Germinal center (tissue), 1 donor: ENCODE data around the gene WARS2.

Source experiments
- DNase-seq: peaks from one replicate; pipeline ENCODE4 v3.0.0; 2012; ENCODE audit warnings: mixed read lengths, low spot score

The WARS2 gene

GRCh38 chr1:119083479-119083878 is 57.0 kb downstream of the WARS2 start:
- no peak for DNase-seq

GRCh38 chr1:119081700-119082099 is 58.8 kb downstream of the WARS2 start:
- no peak for DNase-seq

- no peak for DNase-seq
Measured at GRCh38 chr1:119081267-119081666, 59.2 kb downstream of the WARS2 start.

- DNase-seq = no peak
Measured at GRCh38 chr1:119080586-119080985, 59.9 kb downstream of the WARS2 start.

GRCh38 chr1:119079881-119080280 is 60.6 kb downstream of the WARS2 start:
- no peak for DNase-seq

GRCh38 chr1:119075614-119076013 is 64.8 kb downstream of the WARS2 start:
- DNase-seq = no peak

GRCh38 chr1:119071321-119071720 is 69.1 kb downstream of the WARS2 start:
- no peak for DNase-seq

- no peak for DNase-seq
Measured at GRCh38 chr1:119069682-119070081, 70.8 kb downstream of the WARS2 start.

- no peak for DNase-seq
Measured at GRCh38 chr1:119068427-119068826, 72.0 kb downstream of the WARS2 start.

- no peak for DNase-seq
Measured at GRCh38 chr1:119061700-119062099, 78.8 kb downstream of the WARS2 start.

- no peak for DNase-seq
Measured at GRCh38 chr1:119055568-119055967, 84.9 kb downstream of the WARS2 start.

- DNase-seq = no peak
Measured at GRCh38 chr1:119053917-119054316, 86.5 kb downstream of the WARS2 start.

- DNase-seq = no peak
Measured at GRCh38 chr1:119052267-119052666, 88.2 kb downstream of the WARS2 start.

GRCh38 chr1:119048624-119049404 is 91.6 kb downstream of the WARS2 start:
- DNase-seq = no peak

GRCh38 chr1:119046785-119047438 is 93.5 kb downstream of the WARS2 start:
- no peak for DNase-seq

- no peak for DNase-seq
Measured at GRCh38 chr1:119046429-119046784, 94.0 kb downstream of the WARS2 start.

GRCh38 chr1:119045096-119045746 is 95.2 kb downstream of the WARS2 start:
- DNase-seq = no peak

- no peak for DNase-seq
Measured at GRCh38 chr1:119040906-119041305, 99.5 kb downstream of the WARS2 start.

GRCh38 chr1:119040489-119040888 is 100.0 kb downstream of the WARS2 start:
- DNase-seq = no peak

GRCh38 chr1:119038363-119038762 is 102.1 kb downstream of the WARS2 start:
- no peak for DNase-seq

- no peak for DNase-seq
Measured at GRCh38 chr1:119034359-119034758, 106.1 kb downstream of the WARS2 start.

GRCh38 chr1:119032986-119033385 is 107.5 kb downstream of the WARS2 start:
- no peak for DNase-seq

- no peak for DNase-seq
Measured at GRCh38 chr1:119027759-119028158, 112.7 kb downstream of the WARS2 start.
